ENCODE measurements around the gene SEC61G.

The SEC61G gene

GRCh38 chr7:54757711-54758110 lies 1.3 kb downstream of the SEC61G start:
- H3K4me3 ChIP-seq (ENCODE audit: low read depth, low read length), result peak overlapping the region; percentile 81
- no peaks in the 10 kb centered on the region for H3K9me3 ChIP-seq (ENCODE audit: control insufficient read depth, low read length)
- H3K79me2 ChIP-seq, result peaks cover 26% of the 10 kb centered on the region
- H3K27ac ChIP-seq, result no peak overlapping the region
- H3K27me3 ChIP-seq (ENCODE audit: control insufficient read depth, insufficient read depth, low read length), result no peaks in the 10 kb centered on the region
- peaks cover 7% of the 10 kb centered on the region for H3K4me1 ChIP-seq
- no peaks in the 10 kb centered on the region for H3K36me3 ChIP-seq (ENCODE audit: control insufficient read depth, insufficient read depth, low read length)
- TF ChIP-seq CTCF (IDR thresholded peaks at IDR 0.05), result no peak
- H3K9ac ChIP-seq, result no peak overlapping the region
- H2AFZ ChIP-seq, result no peak overlapping the region
- peak overlapping the region; percentile 73 for H3K4me2 ChIP-seq (ENCODE audit: low read length)

- Histone ChIP-seq H3K79me2 (peaks cover 2% of the 10 kb centered on the region), H3K36me3 (ENCODE audit: control insufficient read depth, insufficient read depth, low read length) (no peaks in the 10 kb centered on the region)
- TF ChIP-seq CTCF (IDR thresholded peaks at IDR 0.05), result no peak
Observed at GRCh38 chr7:54749200-54749599, 9.8 kb downstream of the SEC61G start.

GRCh38 chr7:54747234-54747633 lies 11.8 kb downstream of the SEC61G start:
- Histone ChIP-seq H3K4me1 (no peaks in the 10 kb centered on the region), H3K9me3 (ENCODE audit: control insufficient read depth, low read length) (no peaks in the 10 kb centered on the region), H3K27me3 (ENCODE audit: control insufficient read depth, insufficient read depth, low read length) (no peaks in the 10 kb centered on the region), H3K4me3 (ENCODE audit: low read depth, low read length) (no peak overlapping the region), H3K27ac (no peak overlapping the region), H2AFZ (no peak overlapping the region), H3K9ac (no peak overlapping the region), H3K4me2 (ENCODE audit: low read length) (no peak overlapping the region), H3K36me3 (ENCODE audit: control insufficient read depth, insufficient read depth, low read length) (no peaks in the 10 kb centered on the region), H3K79me2 (peaks cover 2% of the 10 kb centered on the region)
- no peak for TF ChIP-seq CTCF (IDR thresholded peaks at IDR 0.05)

More at GRCh38 chr7:54749200-54749599, 9.8 kb downstream of the SEC61G start:
- Histone ChIP-seq H3K9ac (no peak overlapping the region), H3K4me3 (ENCODE audit: low read depth, low read length) (no peak overlapping the region), H3K4me2 (ENCODE audit: low read length) (no peak overlapping the region), H3K27me3 (ENCODE audit: control insufficient read depth, insufficient read depth, low read length) (no peaks in the 10 kb centered on the region), H2AFZ (no peak overlapping the region), H3K9me3 (ENCODE audit: control insufficient read depth, low read length) (no peaks in the 10 kb centered on the region), H3K4me1 (no peaks in the 10 kb centered on the region), H3K27ac (no peak overlapping the region)

DNA sequence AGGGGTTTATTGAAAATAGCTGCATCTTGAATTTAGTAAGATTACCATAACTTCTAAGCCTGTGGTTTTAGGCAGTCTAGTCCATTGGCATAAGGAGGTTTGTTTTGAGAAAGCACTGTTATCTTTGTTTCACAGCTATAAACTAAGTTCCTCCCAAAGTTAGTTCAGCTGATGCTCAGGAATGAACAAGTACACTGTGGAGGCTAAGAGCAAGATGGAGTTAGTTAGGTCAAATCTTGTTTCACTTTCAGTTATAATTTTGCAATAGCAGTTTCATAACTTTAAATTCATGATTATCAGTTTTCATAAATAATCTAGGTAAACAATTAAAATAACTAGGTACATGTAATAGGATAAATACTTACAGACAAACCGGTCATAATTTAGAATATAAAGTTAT lies 15.4 kb downstream of the SEC61G start:
- H3K27ac ChIP-seq, result no peak overlapping the region
- no peak overlapping the region for H3K4me2 ChIP-seq (ENCODE audit: low read length)

More for the DNA sequence above, 15.4 kb downstream of the SEC61G start:
- Histone ChIP-seq H3K36me3 (ENCODE audit: control insufficient read depth, insufficient read depth, low read length) (no peaks in the 10 kb centered on the region), H3K9me3 (ENCODE audit: control insufficient read depth, low read length) (no peaks in the 10 kb centered on the region), H3K79me2 (peaks cover 2% of the 10 kb centered on the region), H3K27me3 (ENCODE audit: control insufficient read depth, insufficient read depth, low read length) (no peaks in the 10 kb centered on the region), H3K9ac (no peak overlapping the region), H2AFZ (no peak overlapping the region), H3K4me1 (no peaks in the 10 kb centered on the region), H3K4me3 (ENCODE audit: low read depth, low read length) (no peak overlapping the region)
- no peak for TF ChIP-seq CTCF (IDR thresholded peaks at IDR 0.05)
